ENCODE results near the gene C1QTNF5.

DNA sequence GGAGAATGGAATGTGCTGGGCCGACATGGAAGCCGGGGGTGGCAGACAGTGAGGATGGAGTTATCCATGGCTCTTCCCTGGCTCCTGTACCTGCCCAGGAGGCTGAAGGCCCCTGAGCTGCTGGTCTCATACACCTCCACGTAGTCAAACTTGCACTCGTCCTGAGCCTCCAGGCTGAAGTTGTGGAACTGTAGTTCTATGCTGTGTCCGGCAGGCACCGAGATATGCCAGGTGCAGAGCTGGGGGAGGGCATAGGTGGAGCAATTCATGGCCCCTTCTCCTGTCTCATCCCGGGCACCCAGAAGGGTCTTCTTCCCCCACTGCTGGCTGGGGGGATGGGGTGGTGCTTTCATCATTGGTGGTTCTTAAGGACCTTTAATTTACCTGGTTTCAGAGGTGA lies 3.0 kb upstream of the C1QTNF5 start:
- TF ChIP-seq, protein P1, sequence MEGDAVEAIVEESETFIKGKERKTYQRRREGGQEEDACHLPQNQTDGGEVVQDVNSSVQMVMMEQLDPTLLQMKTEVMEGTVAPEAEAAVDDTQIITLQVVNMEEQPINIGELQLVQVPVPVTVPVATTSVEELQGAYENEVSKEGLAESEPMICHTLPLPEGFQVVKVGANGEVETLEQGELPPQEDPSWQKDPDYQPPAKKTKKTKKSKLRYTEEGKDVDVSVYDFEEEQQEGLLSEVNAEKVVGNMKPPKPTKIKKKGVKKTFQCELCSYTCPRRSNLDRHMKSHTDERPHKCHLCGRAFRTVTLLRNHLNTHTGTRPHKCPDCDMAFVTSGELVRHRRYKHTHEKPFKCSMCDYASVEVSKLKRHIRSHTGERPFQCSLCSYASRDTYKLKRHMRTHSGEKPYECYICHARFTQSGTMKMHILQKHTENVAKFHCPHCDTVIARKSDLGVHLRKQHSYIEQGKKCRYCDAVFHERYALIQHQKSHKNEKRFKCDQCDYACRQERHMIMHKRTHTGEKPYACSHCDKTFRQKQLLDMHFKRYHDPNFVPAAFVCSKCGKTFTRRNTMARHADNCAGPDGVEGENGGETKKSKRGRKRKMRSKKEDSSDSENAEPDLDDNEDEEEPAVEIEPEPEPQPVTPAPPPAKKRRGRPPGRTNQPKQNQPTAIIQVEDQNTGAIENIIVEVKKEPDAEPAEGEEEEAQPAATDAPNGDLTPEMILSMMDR (tag by site-specific recombination; IDR thresholded peaks at IDR 0.05): no peak
- TF ChIP-seq ZNF558 (tag by site-specific recombination; IDR thresholded peaks at IDR 0.05) (no peak), ZNF629 (tag by site-specific recombination; IDR thresholded peaks at IDR 0.05) (no peak), ZEB2 (tag by site-specific recombination; IDR thresholded peaks at IDR 0.05) (no peak), ZSCAN30 (tag by site-specific recombination; IDR thresholded peaks at IDR 0.05) (no peak), ZNF341 (tag by site-specific recombination; IDR thresholded peaks at IDR 0.05; ENCODE audit: low read depth) (no peak), ZNF768 (tag by site-specific recombination; IDR thresholded peaks at IDR 0.05) (no peak), ZNF530 (tag by site-specific recombination; IDR thresholded peaks at IDR 0.05; ENCODE audit: low read depth) (no peak), ZNF416 (tag by site-specific recombination; IDR thresholded peaks at IDR 0.05) (no peak), ZBTB20 (tag by site-specific recombination; IDR thresholded peaks at IDR 0.05) (no peak), ZBTB7A (tag by site-specific recombination; IDR thresholded peaks at IDR 0.05; ENCODE audit: low read depth) (no peak), ZNF626 (tag by site-specific recombination; IDR thresholded peaks at IDR 0.05) (no peak)
- TF ChIP-seq, protein P2, sequence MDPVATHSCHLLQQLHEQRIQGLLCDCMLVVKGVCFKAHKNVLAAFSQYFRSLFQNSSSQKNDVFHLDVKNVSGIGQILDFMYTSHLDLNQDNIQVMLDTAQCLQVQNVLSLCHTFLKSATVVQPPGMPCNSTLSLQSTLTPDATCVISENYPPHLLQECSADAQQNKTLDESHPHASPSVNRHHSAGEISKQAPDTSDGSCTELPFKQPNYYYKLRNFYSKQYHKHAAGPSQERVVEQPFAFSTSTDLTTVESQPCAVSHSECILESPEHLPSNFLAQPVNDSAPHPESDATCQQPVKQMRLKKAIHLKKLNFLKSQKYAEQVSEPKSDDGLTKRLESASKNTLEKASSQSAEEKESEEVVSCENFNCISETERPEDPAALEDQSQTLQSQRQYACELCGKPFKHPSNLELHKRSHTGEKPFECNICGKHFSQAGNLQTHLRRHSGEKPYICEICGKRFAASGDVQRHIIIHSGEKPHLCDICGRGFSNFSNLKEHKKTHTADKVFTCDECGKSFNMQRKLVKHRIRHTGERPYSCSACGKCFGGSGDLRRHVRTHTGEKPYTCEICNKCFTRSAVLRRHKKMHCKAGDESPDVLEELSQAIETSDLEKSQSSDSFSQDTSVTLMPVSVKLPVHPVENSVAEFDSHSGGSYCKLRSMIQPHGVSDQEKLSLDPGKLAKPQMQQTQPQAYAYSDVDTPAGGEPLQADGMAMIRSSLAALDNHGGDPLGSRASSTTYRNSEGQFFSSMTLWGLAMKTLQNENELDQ (tag by site-specific recombination; IDR thresholded peaks at IDR 0.05; ENCODE audit: low read depth): no peak
- TF ChIP-seq, protein P3, sequence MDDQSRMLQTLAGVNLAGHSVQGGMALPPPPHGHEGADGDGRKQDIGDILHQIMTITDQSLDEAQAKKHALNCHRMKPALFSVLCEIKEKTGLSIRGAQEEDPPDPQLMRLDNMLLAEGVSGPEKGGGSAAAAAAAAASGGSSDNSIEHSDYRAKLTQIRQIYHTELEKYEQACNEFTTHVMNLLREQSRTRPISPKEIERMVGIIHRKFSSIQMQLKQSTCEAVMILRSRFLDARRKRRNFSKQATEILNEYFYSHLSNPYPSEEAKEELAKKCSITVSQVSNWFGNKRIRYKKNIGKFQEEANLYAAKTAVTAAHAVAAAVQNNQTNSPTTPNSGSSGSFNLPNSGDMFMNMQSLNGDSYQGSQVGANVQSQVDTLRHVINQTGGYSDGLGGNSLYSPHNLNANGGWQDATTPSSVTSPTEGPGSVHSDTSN (CRISPR knock-in tag; IDR thresholded peaks at IDR 0.05): no peak
